SU-DHL-6 (cell line): ENCODE measurements around the gene STK40.

Source experiments
- EZH2phosphoT487 ChIP-seq: fragments of 200-600 bp; sonication (generic), shearing (Covaris generic); conservative IDR thresholded peaks from 2 replicates; pipeline ENCODE4 v1.6.1; 2018; ENCODE audit warnings: mild to moderate bottlenecking, antibody characterized with exemption, low read length, moderate library complexity, mixed read lengths
- TF ChIP-seq, protein P1 (sequence below): fragments of 200-600 bp; sonication (generic); IDR thresholded peaks from one replicate; pipeline ENCODE4 v1.5.1; 2017; ENCODE audit warnings: antibody characterized with exemption, mild to moderate bottlenecking, low read length, moderate library complexity; ENCODE audit not compliant: insufficient read depth, poor library complexity, severe bottlenecking

DNA sequence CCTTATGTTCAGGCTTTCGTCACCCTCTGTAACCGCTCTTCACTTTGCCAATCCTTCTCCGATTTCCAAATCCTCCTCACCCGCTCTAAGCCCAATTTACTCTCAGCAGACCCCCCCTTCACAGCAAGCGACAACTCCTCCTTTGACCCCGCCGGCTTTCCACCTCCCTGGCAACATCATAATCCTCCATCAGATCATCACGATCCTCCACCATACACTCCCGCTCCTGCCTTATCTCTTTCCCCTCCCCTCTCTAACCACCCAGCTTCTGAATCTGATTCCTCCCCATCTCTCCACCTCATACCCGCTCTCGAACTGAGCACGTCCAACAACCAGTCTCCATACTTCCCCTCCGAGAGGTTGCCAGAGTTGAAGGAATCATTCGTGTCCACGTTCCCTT, 54.8 kb downstream of the STK40 start:
- TF ChIP-seq, protein P1, sequence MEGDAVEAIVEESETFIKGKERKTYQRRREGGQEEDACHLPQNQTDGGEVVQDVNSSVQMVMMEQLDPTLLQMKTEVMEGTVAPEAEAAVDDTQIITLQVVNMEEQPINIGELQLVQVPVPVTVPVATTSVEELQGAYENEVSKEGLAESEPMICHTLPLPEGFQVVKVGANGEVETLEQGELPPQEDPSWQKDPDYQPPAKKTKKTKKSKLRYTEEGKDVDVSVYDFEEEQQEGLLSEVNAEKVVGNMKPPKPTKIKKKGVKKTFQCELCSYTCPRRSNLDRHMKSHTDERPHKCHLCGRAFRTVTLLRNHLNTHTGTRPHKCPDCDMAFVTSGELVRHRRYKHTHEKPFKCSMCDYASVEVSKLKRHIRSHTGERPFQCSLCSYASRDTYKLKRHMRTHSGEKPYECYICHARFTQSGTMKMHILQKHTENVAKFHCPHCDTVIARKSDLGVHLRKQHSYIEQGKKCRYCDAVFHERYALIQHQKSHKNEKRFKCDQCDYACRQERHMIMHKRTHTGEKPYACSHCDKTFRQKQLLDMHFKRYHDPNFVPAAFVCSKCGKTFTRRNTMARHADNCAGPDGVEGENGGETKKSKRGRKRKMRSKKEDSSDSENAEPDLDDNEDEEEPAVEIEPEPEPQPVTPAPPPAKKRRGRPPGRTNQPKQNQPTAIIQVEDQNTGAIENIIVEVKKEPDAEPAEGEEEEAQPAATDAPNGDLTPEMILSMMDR: no peak
- no peak for TF ChIP-seq EZH2phosphoT487
